HepG2 (cell line): ENCODE results near the gene FIBP. TPM values are rescaled to one million over a fixed set of nuclear protein-coding genes. Genes with fewer than 3 reads are reported as not detected.

Source experiments
- ARHGAP35 ChIP-seq: sonication (generic); formaldehyde crosslinking; IDR thresholded peaks from 2 replicates; pipeline ENCODE4 v1.9.0; 2022; ENCODE audit warnings: mild to moderate bottlenecking, inconsistent platforms, moderate library complexity, missing genetic modification reagents, borderline replicate concordance
- CC2D1A ChIP-seq: sonication (generic); formaldehyde crosslinking; IDR thresholded peaks from 2 replicates; pipeline ENCODE4 v1.8.1; 2023; ENCODE audit warnings: mild to moderate bottlenecking, missing genetic modification reagents
- DNMT1 ChIP-seq: sonication (generic); formaldehyde crosslinking; IDR thresholded peaks from 2 replicates; pipeline ENCODE4 v1.5.1; 2020; ENCODE audit warnings: mild to moderate bottlenecking, missing genetic modification reagents
- FOXJ3 ChIP-seq: sonication (generic); formaldehyde crosslinking; IDR thresholded peaks from 2 replicates; pipeline ENCODE4 v1.4.0; 2020; ENCODE audit warnings: missing genetic modification reagents, mild to moderate bottlenecking, borderline replicate concordance
- GABPB1 ChIP-seq: IDR thresholded peaks from 2 replicates; pipeline ENCODE4 v1.6.1; 2016; ENCODE audit warnings: mild to moderate bottlenecking, missing genetic modification reagents, moderate library complexity, missing compliant biosample characterization
- GPN1 ChIP-seq: sonication (generic); formaldehyde crosslinking; IDR thresholded peaks from 2 replicates; pipeline ENCODE4 v1.5.1; 2020; ENCODE audit warnings: missing genetic modification reagents, borderline replicate concordance
- HNRNPLL ChIP-seq: fragments of 200-400 bp; formaldehyde crosslinking; IDR thresholded peaks from 2 replicates; pipeline ENCODE4 v1.6.1; 2017; ENCODE audit warnings: mild to moderate bottlenecking, low read depth, low read length; ENCODE audit not compliant: poor library complexity, severe bottlenecking
- IKZF1 ChIP-seq: fragments of 450-650 bp; IDR thresholded peaks from 2 replicates; pipeline ENCODE4 v1.7.1; 2016
- JUNB ChIP-seq: sonication (generic); formaldehyde crosslinking; IDR thresholded peaks from 2 replicates; pipeline ENCODE4 v1.8.0; 2022; ENCODE audit warnings: missing genetic modification reagents, mild to moderate bottlenecking, borderline replicate concordance
- KDM1A ChIP-seq: IDR thresholded peaks from 2 replicates; pipeline ENCODE4 v1.6.1; 2016; ENCODE audit warnings: missing compliant biosample characterization
- MED1 ChIP-seq: sonication (generic); formaldehyde crosslinking; IDR thresholded peaks from 2 replicates; pipeline ENCODE4 v1.4.0; 2020; ENCODE audit warnings: missing genetic modification reagents
- ONECUT2 ChIP-seq: sonication (generic); formaldehyde crosslinking; IDR thresholded peaks from 2 replicates; pipeline ENCODE4 v1.4.0; 2020; ENCODE audit warnings: missing genetic modification reagents
- POLR2G ChIP-seq: fragments of 200-400 bp; formaldehyde crosslinking; IDR thresholded peaks from 2 replicates; pipeline ENCODE4 v1.6.1; 2018; ENCODE audit warnings: mild to moderate bottlenecking, low read depth, low read length, moderate library complexity
- RARG ChIP-seq: sonication (generic); formaldehyde crosslinking; IDR thresholded peaks from 2 replicates; pipeline ENCODE4 v1.4.0; 2020; ENCODE audit warnings: low read depth, mild to moderate bottlenecking, missing genetic modification reagents
- SOX5 ChIP-seq: IDR thresholded peaks from 2 replicates; pipeline ENCODE4 v1.6.1; 2016; ENCODE audit warnings: borderline replicate concordance
- ZFP82 ChIP-seq: sonication (generic); formaldehyde crosslinking; IDR thresholded peaks from 2 replicates; pipeline ENCODE4 v1.5.1; 2020; ENCODE audit warnings: mild to moderate bottlenecking, missing genetic modification reagents, borderline replicate concordance
- ZFP90 ChIP-seq: sonication (generic); formaldehyde crosslinking; IDR thresholded peaks from 2 replicates; pipeline ENCODE4 v1.8.0; 2022; ENCODE audit warnings: missing genetic modification reagents, mild to moderate bottlenecking, inconsistent platforms, borderline replicate concordance
- ZFYVE20 ChIP-seq: sonication (generic); formaldehyde crosslinking; IDR thresholded peaks from 2 replicates; pipeline ENCODE4 v1.8.0; 2023; ENCODE audit warnings: low read depth, mild to moderate bottlenecking, moderate library complexity, missing genetic modification reagents, borderline replicate concordance
- ZNF101 ChIP-seq: sonication (generic); formaldehyde crosslinking; IDR thresholded peaks from 2 replicates; pipeline ENCODE4 v1.4.0; 2020; ENCODE audit warnings: mild to moderate bottlenecking, low read depth, missing genetic modification reagents, borderline replicate concordance
- ZNF124 ChIP-seq: sonication (generic); formaldehyde crosslinking; IDR thresholded peaks from 2 replicates; pipeline ENCODE4 v1.4.0; 2020; ENCODE audit warnings: missing genetic modification reagents
- ZNF282 ChIP-seq: fragments of 450-650 bp; IDR thresholded peaks from 2 replicates; pipeline ENCODE4 v1.6.1; 2018; ENCODE audit not compliant: partially characterized antibody
- ZNF530 ChIP-seq: sonication (generic); formaldehyde crosslinking; IDR thresholded peaks from 2 replicates; pipeline ENCODE4 v1.5.0; 2020; ENCODE audit warnings: low read depth, mild to moderate bottlenecking, missing genetic modification reagents
- ZNF550 ChIP-seq: sonication (generic); formaldehyde crosslinking; IDR thresholded peaks from 2 replicates; pipeline ENCODE4 v1.4.0; 2020; ENCODE audit warnings: mild to moderate bottlenecking, missing genetic modification reagents, borderline replicate concordance
- ZNF614 ChIP-seq: IDR thresholded peaks from 2 replicates; pipeline ENCODE4 v1.6.1; 2018; ENCODE audit warnings: missing biosample characterization, missing genetic modification reagents, inconsistent platforms, borderline replicate concordance
- ZNF652 ChIP-seq: IDR thresholded peaks from 2 replicates; pipeline ENCODE4 v1.6.1; 2016; ENCODE audit warnings: low read depth, borderline replicate concordance
- ZNF709 ChIP-seq: sonication (generic); formaldehyde crosslinking; IDR thresholded peaks from 2 replicates; pipeline ENCODE4 v1.5.0; 2020; ENCODE audit warnings: mild to moderate bottlenecking, missing genetic modification reagents
- ZSCAN29 ChIP-seq: sonication (generic); formaldehyde crosslinking; conservative IDR thresholded peaks from 2 replicates; pipeline ENCODE4 v1.4.0; 2020; ENCODE audit warnings: mild to moderate bottlenecking, missing genetic modification reagents
- polyA plus RNA-seq, 8 experiments: library from polyadenylated mRNA; depleted of rRNA in 3 of 8; stranded (reverse) in 7 of 8; unstranded in 1 of 8; fragments of >200 nt; fragmentation: Illumina TruSeq in 4 of 8; extraction: Trizol in 4 of 8; gene quantifications; 2 replicates each; pipeline versions ENCODE4 v1.2.1 to v1.2.3, GENCODE V29; 2011 to 2016; ENCODE audit warnings: low read depth in 4 of 8, missing spikeins in 1 of 8, mixed read lengths in 1 of 8; ENCODE audit not compliant: insufficient read depth in 1 of 8
- total RNA-seq, 5 experiments: library from RNA; depleted of rRNA; stranded (reverse); fragments of >200 nt; fragmentation: Illumina TruSeq; extraction: Trizol; gene quantifications; 2 replicates each; pipeline ENCODE4 v1.2.3, GENCODE V29; 2016; ENCODE audit warnings: low read depth in 1 of 5
- TF ChIP-seq, protein P1 (sequence below): sonication (generic); formaldehyde crosslinking; IDR thresholded peaks from 2 replicates; pipeline ENCODE4 v1.4.0; 2020; ENCODE audit warnings: mild to moderate bottlenecking, missing genetic modification reagents
- TF ChIP-seq, protein P2 (sequence below): sonication (generic); formaldehyde crosslinking; IDR thresholded peaks from 2 replicates; pipeline ENCODE4 v1.5.0; 2020; ENCODE audit warnings: mild to moderate bottlenecking, missing genetic modification reagents

The FIBP gene
- total and polyA plus RNA-seq, 2 of the 13 experiments (the other 11 are each of a cell fraction or from before 2014, with no cell fraction given), result 42.9 to 62.1 TPM

DNA sequence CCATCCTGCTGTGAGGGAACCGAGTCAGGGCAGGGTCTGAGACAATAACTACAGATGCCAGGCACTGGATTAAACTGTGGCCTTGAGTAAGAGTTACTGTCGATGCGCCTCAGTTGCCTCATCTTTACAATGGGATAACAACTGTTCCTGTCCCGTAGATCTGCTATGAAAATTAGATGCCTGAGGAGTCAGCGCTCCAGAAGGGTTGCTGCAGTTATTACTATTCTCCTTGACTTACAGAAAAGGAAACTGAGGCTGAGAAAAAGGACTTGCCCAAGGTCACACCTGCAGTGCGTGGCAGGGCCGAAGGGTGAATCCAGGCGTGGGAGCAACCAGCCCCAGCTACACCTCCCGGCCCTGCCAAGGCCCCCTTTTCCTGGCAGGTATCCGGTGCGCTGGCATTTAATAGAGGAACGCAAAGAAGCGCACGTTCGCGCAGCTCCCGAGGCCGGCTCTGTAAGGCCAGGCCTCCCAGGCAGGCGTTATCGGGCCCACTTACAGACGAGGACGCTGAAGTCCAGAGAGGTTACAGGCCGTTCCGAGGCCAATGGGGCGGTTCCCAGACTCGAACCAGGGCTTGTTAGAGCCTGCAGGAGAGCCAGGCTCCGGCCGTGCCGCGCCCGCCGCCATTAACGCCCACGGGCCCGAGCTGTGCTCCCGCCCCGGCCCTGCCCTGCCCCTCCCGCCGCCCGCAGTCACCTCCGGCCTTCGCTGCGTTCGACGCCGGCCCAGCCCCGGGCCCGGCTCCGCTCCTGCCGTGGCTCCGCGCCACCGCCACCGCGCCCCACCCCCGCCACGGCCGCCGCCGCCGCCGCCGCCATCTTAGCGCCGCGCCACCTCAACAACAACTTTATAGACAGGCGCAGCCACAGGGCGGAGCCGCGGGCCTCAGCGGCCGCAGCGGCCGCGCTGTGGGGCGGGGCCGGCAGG lies 30.2 kb upstream of the FIBP start, which contains the start of gene C11orf68 (continued):
- TF ChIP-seq ZSCAN29, result no peak
- no peak for TF ChIP-seq CC2D1A (CRISPR knock-in tag)
- no peak for TF ChIP-seq ZNF652 (CRISPR knock-in tag)
- TF ChIP-seq ZNF282, result no peak
- TF ChIP-seq ZNF124, result 0 out of 2 replicates have a peak, but pooled peaks have one; percentile 47
- no peak for TF ChIP-seq DNMT1 (CRISPR knock-in tag)
- TF ChIP-seq ZFYVE20 (CRISPR knock-in tag), result no peak
- no peak for TF ChIP-seq MED1 (CRISPR knock-in tag)
- TF ChIP-seq HNRNPLL, result peak; percentile 33
- no peak for TF ChIP-seq ZFP90 (CRISPR knock-in tag)
- no peak for TF ChIP-seq SOX5 (CRISPR knock-in tag)
- no peak for TF ChIP-seq RARG (CRISPR knock-in tag)
- TF ChIP-seq ZFP82, result 0 out of 2 replicates have a peak, but pooled peaks have one; percentile 14
- peak; percentile 35; the same call in 1 of the 2 replicates for TF ChIP-seq ZNF709 (CRISPR knock-in tag)
- TF ChIP-seq FOXJ3, result no peak
- no peak for TF ChIP-seq ZNF614 (CRISPR knock-in tag)
- no peak for TF ChIP-seq GABPB1 (CRISPR knock-in tag)
- no peak for TF ChIP-seq ONECUT2 (CRISPR knock-in tag)
- TF ChIP-seq JUNB (CRISPR knock-in tag), result no peak
- peak; percentile 47; the same call in 1 of the 2 replicates for TF ChIP-seq KDM1A
- TF ChIP-seq, protein P1, sequence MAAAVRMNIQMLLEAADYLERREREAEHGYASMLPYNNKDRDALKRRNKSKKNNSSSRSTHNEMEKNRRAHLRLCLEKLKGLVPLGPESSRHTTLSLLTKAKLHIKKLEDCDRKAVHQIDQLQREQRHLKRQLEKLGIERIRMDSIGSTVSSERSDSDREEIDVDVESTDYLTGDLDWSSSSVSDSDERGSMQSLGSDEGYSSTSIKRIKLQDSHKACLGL (CRISPR knock-in tag), result 0 out of 2 replicates have a peak, but pooled peaks have one; percentile 31
- no peak for TF ChIP-seq GPN1 (CRISPR knock-in tag)
- no peak for TF ChIP-seq ZNF101 (CRISPR knock-in tag)
- TF ChIP-seq ZNF550 (CRISPR knock-in tag), result no peak
- no peak for TF ChIP-seq ZNF530
- 0 out of 2 replicates have a peak, but pooled peaks have one; percentile 51 for TF ChIP-seq ARHGAP35 (CRISPR knock-in tag)
- TF ChIP-seq IKZF1, result no peak
- TF ChIP-seq, protein P2, sequence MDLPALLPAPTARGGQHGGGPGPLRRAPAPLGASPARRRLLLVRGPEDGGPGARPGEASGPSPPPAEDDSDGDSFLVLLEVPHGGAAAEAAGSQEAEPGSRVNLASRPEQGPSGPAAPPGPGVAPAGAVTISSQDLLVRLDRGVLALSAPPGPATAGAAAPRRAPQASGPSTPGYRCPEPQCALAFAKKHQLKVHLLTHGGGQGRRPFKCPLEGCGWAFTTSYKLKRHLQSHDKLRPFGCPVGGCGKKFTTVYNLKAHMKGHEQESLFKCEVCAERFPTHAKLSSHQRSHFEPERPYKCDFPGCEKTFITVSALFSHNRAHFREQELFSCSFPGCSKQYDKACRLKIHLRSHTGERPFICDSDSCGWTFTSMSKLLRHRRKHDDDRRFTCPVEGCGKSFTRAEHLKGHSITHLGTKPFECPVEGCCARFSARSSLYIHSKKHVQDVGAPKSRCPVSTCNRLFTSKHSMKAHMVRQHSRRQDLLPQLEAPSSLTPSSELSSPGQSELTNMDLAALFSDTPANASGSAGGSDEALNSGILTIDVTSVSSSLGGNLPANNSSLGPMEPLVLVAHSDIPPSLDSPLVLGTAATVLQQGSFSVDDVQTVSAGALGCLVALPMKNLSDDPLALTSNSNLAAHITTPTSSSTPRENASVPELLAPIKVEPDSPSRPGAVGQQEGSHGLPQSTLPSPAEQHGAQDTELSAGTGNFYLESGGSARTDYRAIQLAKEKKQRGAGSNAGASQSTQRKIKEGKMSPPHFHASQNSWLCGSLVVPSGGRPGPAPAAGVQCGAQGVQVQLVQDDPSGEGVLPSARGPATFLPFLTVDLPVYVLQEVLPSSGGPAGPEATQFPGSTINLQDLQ (CRISPR knock-in tag), result no peak
- peak; percentile 74 for TF ChIP-seq POLR2G
